SJCRH30 (cell line): ENCODE results near the gene TOMM5. TPM values are rescaled to one million over a fixed set of nuclear protein-coding genes. Genes with fewer than 3 reads are reported as not detected.

ENCODE experiments used
- DNase-seq, 2 experiments: peaks; one replicate each; pipeline ENCODE4 v3.0.0-alpha.2; 2015 to 2020
- H3K27ac ChIP-seq: fragments of 250-450 bp; sonication (Bioruptor Pico); 2 replicates; pipeline ENCODE4 v1.5.1; 2020; ENCODE audit warnings: mild to moderate bottlenecking, moderate library complexity
- H3K27me3 ChIP-seq: fragments of 250-450 bp; sonication (Bioruptor Pico); 2 replicates; pipeline ENCODE4 v1.5.1; 2020; ENCODE audit warnings: mild to moderate bottlenecking, moderate library complexity
- H3K36me3 ChIP-seq: fragments of 250-450 bp; sonication (Bioruptor Pico); 2 replicates; pipeline ENCODE4 v1.5.1; 2020; ENCODE audit warnings: mild to moderate bottlenecking, moderate library complexity
- H3K4me1 ChIP-seq: fragments of 250-450 bp; sonication (Bioruptor Pico); 2 replicates; pipeline ENCODE4 v1.5.1; 2020; ENCODE audit warnings: mild to moderate bottlenecking, moderate library complexity
- H3K4me3 ChIP-seq: fragments of 250-450 bp; sonication (Bioruptor Pico); 2 replicates; pipeline ENCODE4 v1.5.1; 2020; ENCODE audit warnings: mild to moderate bottlenecking, moderate library complexity
- H3K9me3 ChIP-seq: fragments of 250-450 bp; sonication (Bioruptor Pico); replicated peaks from 2 replicates; pipeline ENCODE4 v1.5.1; 2020; ENCODE audit warnings: mild to moderate bottlenecking, moderate library complexity
- total RNA-seq: library from RNA; depleted of rRNA; stranded (reverse); fragments of >200 nt; shearing (Covaris generic); gene quantifications from 2 replicates; pipeline ENCODE4 v1.2.3, GENCODE V29; 2014; rRNA removed

TOMM5 gene
- total RNA-seq: 396 and 418 TPM in 2 replicates

GRCh38 chr9:37592108-37592951 lies at the start of gene TOMM5:
TSS of gene TOMM5 (minus strand) at chr9:37592597. CDS start at chr9:37592532, 65 bp downstream.
- no peaks in the 10 kb centered on the region for H3K27me3 ChIP-seq
- H3K27ac ChIP-seq: peak within 1 kb of the TSS; percentile 86
- H3K4me1 ChIP-seq: peaks cover 4% of the 10 kb centered on the region; the same call in 1 of the 2 replicates
- H3K4me3 ChIP-seq: peak within 1 kb of the TSS; percentile 92
- H3K36me3 ChIP-seq: peaks cover 29% of the 10 kb centered on the region
- peak; percentile 93 to 94 for DNase-seq
- no peaks in the 10 kb centered on the region for H3K9me3 ChIP-seq

- Histone ChIP-seq H3K4me1 (peaks cover 17% of the 10 kb centered on the region), H3K4me3 (no peak overlapping the region), H3K9me3 (no peaks in the 10 kb centered on the region), H3K27ac (no peak overlapping the region), H3K36me3 (no peaks in the 10 kb centered on the region), H3K27me3 (no peaks in the 10 kb centered on the region)
- no peak for DNase-seq
These were observed 48.9 kb upstream of the TOMM5 start for GRCh38 chr9:37641331-37641730.

- H3K9me3 ChIP-seq: no peaks in the 10 kb centered on the region
- peaks cover 15% of the 10 kb centered on the region for H3K4me1 ChIP-seq
- no peak overlapping the region for H3K4me3 ChIP-seq
- no peak for DNase-seq
- H3K27ac ChIP-seq: no peak overlapping the region
- H3K36me3 ChIP-seq: no peaks in the 10 kb centered on the region
- no peaks in the 10 kb centered on the region for H3K27me3 ChIP-seq
These were observed 47.8 kb upstream of the TOMM5 start for GRCh38 chr9:37640246-37640645.

GRCh38 chr9:37639841-37640240 lies 47.4 kb upstream of the TOMM5 start:
- Histone ChIP-seq H3K27ac (no peak overlapping the region), H3K27me3 (no peaks in the 10 kb centered on the region), H3K4me3 (no peak overlapping the region), H3K36me3 (no peaks in the 10 kb centered on the region), H3K4me1 (peaks cover 15% of the 10 kb centered on the region), H3K9me3 (no peaks in the 10 kb centered on the region)
- DNase-seq: no peak

- Histone ChIP-seq H3K4me1 (peaks cover 15% of the 10 kb centered on the region), H3K4me3 (no peak overlapping the region), H3K9me3 (no peaks in the 10 kb centered on the region), H3K27ac (no peak overlapping the region; the same call in 1 of the 2 replicates), H3K27me3 (no peaks in the 10 kb centered on the region), H3K36me3 (no peaks in the 10 kb centered on the region)
- DNase-seq: peak; percentile 48 to 72
These were observed 46.8 kb upstream of the TOMM5 start for GRCh38 chr9:37639109-37639762.

GRCh38 chr9:37636511-37637448 lies 44.4 kb upstream of the TOMM5 start:
- no peaks in the 10 kb centered on the region for H3K9me3 ChIP-seq
- H3K4me1 ChIP-seq: peaks cover 22% of the 10 kb centered on the region
- DNase-seq: no peak
- H3K27ac ChIP-seq: no peak overlapping the region
- H3K36me3 ChIP-seq: no peaks in the 10 kb centered on the region
- no peaks in the 10 kb centered on the region for H3K27me3 ChIP-seq
- H3K4me3 ChIP-seq: no peak overlapping the region

- Histone ChIP-seq H3K36me3 (no peaks in the 10 kb centered on the region), H3K4me1 (peaks cover 23% of the 10 kb centered on the region), H3K27me3 (no peaks in the 10 kb centered on the region)
These were observed 43.4 kb upstream of the TOMM5 start for GRCh38 chr9:37635808-37636207.

GRCh38 chr9:37632479-37632878 lies 40.1 kb upstream of the TOMM5 start:
- Histone ChIP-seq H3K27me3 (no peaks in the 10 kb centered on the region), H3K9me3 (no peaks in the 10 kb centered on the region), H3K4me3 (0 out of 2 replicates have a peak overlapping the region, but pooled peaks have one; percentile 1), H3K27ac (peak overlapping the region; percentile 37; the same call in 1 of the 2 replicates), H3K4me1 (peaks cover 8% of the 10 kb centered on the region), H3K36me3 (no peaks in the 10 kb centered on the region)
- DNase-seq: peak; percentile 83 to 95

More at GRCh38 chr9:37635808-37636207, 43.4 kb upstream of the TOMM5 start:
- DNase-seq: no peak
- no peak overlapping the region for H3K27ac ChIP-seq
- no peaks in the 10 kb centered on the region for H3K9me3 ChIP-seq
- no peak overlapping the region for H3K4me3 ChIP-seq

- H3K4me3 ChIP-seq: no peak overlapping the region
- H3K27ac ChIP-seq: no peak overlapping the region
- DNase-seq: no peak
- no peaks in the 10 kb centered on the region for H3K27me3 ChIP-seq
- no peaks in the 10 kb centered on the region for H3K36me3 ChIP-seq
- H3K4me1 ChIP-seq: peaks cover 17% of the 10 kb centered on the region
- H3K9me3 ChIP-seq: no peaks in the 10 kb centered on the region
These were observed 34.4 kb upstream of the TOMM5 start for GRCh38 chr9:37626708-37627292.

- H3K27me3 ChIP-seq: no peaks in the 10 kb centered on the region
- no peak for DNase-seq
- no peaks in the 10 kb centered on the region for H3K9me3 ChIP-seq
- H3K36me3 ChIP-seq: no peaks in the 10 kb centered on the region
- H3K4me1 ChIP-seq: peaks cover 26% of the 10 kb centered on the region
- H3K27ac ChIP-seq: no peak overlapping the region
- H3K4me3 ChIP-seq: no peak overlapping the region
These were observed 33.4 kb upstream of the TOMM5 start for GRCh38 chr9:37625758-37626147.

- H3K4me3 ChIP-seq: no peak overlapping the region
- H3K9me3 ChIP-seq: no peaks in the 10 kb centered on the region
- H3K4me1 ChIP-seq: peaks cover 32% of the 10 kb centered on the region
- no peaks in the 10 kb centered on the region for H3K36me3 ChIP-seq
- no peaks in the 10 kb centered on the region for H3K27me3 ChIP-seq
- H3K27ac ChIP-seq: no peak overlapping the region
- peak in 1 of 2 experiments; percentile 22 for DNase-seq
These were observed 32.8 kb upstream of the TOMM5 start for GRCh38 chr9:37625036-37625757.

GRCh38 chr9:37624073-37624472 lies 31.7 kb upstream of the TOMM5 start:
- H3K4me3 ChIP-seq: no peak overlapping the region
- peaks cover 43% of the 10 kb centered on the region for H3K4me1 ChIP-seq
- H3K27ac ChIP-seq: no peak overlapping the region
- H3K27me3 ChIP-seq: no peaks in the 10 kb centered on the region
- H3K9me3 ChIP-seq: no peaks in the 10 kb centered on the region
- no peak for DNase-seq
- H3K36me3 ChIP-seq: no peaks in the 10 kb centered on the region

GRCh38 chr9:37623267-37623666 lies 30.9 kb upstream of the TOMM5 start:
- no peaks in the 10 kb centered on the region for H3K36me3 ChIP-seq
- H3K4me3 ChIP-seq: no peak overlapping the region
- DNase-seq: no peak
- H3K27me3 ChIP-seq: no peaks in the 10 kb centered on the region
- H3K9me3 ChIP-seq: no peaks in the 10 kb centered on the region
- H3K27ac ChIP-seq: no peak overlapping the region
- H3K4me1 ChIP-seq: peaks cover 50% of the 10 kb centered on the region
